SK-N-SH treated with all-trans-retinoic acid at 6 μM for 48 hours (cell line): Measurements from ENCODE around the gene CDC42EP5.
"Not testable (repeated sequence)": the region's sequence is repeated elsewhere in the genome, so short reads cannot be mapped to it uniquely, and the experiment has no call there.

Experiments
- ATAC-seq: fragments of 200-7000 bp; cut with Tn5 transposase; 3 replicates; pipeline ENCODE4 v1.9.1; 2020; ENCODE audit warnings: mild to moderate bottlenecking, moderate library complexity
- ARNTL ChIP-seq: fragments of 450-650 bp; formaldehyde crosslinking; IDR thresholded peaks from 2 replicates; pipeline ENCODE4 v1.5.0; 2020; ENCODE audit warnings: low read depth, mild to moderate bottlenecking, moderate library complexity, borderline replicate concordance
- BACH2 ChIP-seq: fragments of 250-450 bp; sonication (Bioruptor Pico); IDR thresholded peaks from 2 replicates; pipeline ENCODE4 v1.9.0; 2021; ENCODE audit warnings: mild to moderate bottlenecking, borderline replicate concordance
- CREB5 ChIP-seq: fragments of 250-450 bp; sonication (Bioruptor Pico); IDR thresholded peaks from 2 replicates; pipeline ENCODE4 v1.5.1; 2020; ENCODE audit warnings: low read depth, mild to moderate bottlenecking, moderate library complexity
- CSDC2 ChIP-seq: fragments of 250-450 bp; sonication (Bioruptor Pico); IDR thresholded peaks from 2 replicates; pipeline ENCODE4 v1.5.0; 2020; ENCODE audit warnings: mild to moderate bottlenecking, moderate library complexity
- GLIS3 ChIP-seq: fragments of 250-450 bp; sonication (Bioruptor Pico); IDR thresholded peaks from 2 replicates; pipeline ENCODE4 v1.5.0; 2020; ENCODE audit warnings: mild to moderate bottlenecking, moderate library complexity
- ISL1 ChIP-seq: fragments of 250-450 bp; sonication (Bioruptor Pico); IDR thresholded peaks from 2 replicates; pipeline ENCODE4 v2.1.2; 2022; ENCODE audit warnings: mild to moderate bottlenecking, moderate library complexity
- OSR1 ChIP-seq: fragments of 250-450 bp; sonication (Bioruptor Pico); IDR thresholded peaks from 2 replicates; pipeline ENCODE4 v1.8.0; 2022; ENCODE audit warnings: moderate library complexity, mild to moderate bottlenecking, inconsistent platforms
- PATZ1 ChIP-seq: fragments of 250-450 bp; sonication (Bioruptor Pico); IDR thresholded peaks from 2 replicates; pipeline ENCODE4 v1.8.0; 2020; ENCODE audit warnings: mild to moderate bottlenecking, moderate library complexity, borderline replicate concordance
- PPARA ChIP-seq: fragments of 250-450 bp; sonication (Bioruptor Pico); IDR thresholded peaks from 2 replicates; pipeline ENCODE4 v1.5.0; 2020; ENCODE audit warnings: mild to moderate bottlenecking, borderline replicate concordance
- RARB ChIP-seq: fragments of 250-450 bp; sonication (Bioruptor Pico); IDR thresholded peaks from 2 replicates; pipeline ENCODE4 v1.8.0; 2021; ENCODE audit warnings: mild to moderate bottlenecking, moderate library complexity
- SNAI2 ChIP-seq: fragments of 250-450 bp; sonication (Bioruptor Pico); IDR thresholded peaks from 2 replicates; pipeline ENCODE4 v1.5.0; 2020; ENCODE audit warnings: mild to moderate bottlenecking, moderate library complexity
- TCF4 ChIP-seq: fragments of 250-450 bp; sonication (Bioruptor Pico); IDR thresholded peaks from 2 replicates; pipeline ENCODE4 v1.8.0; 2021; ENCODE audit warnings: mild to moderate bottlenecking, moderate library complexity, borderline replicate concordance
- TOX ChIP-seq: fragments of 250-450 bp; sonication (Bioruptor Pico); IDR thresholded peaks from 2 replicates; pipeline ENCODE4 v1.8.0; 2021; ENCODE audit warnings: mild to moderate bottlenecking, moderate library complexity, borderline replicate concordance
- TSHZ2 ChIP-seq: fragments of 250-450 bp; sonication (Bioruptor Pico); IDR thresholded peaks from 2 replicates; pipeline ENCODE4 v1.5.0; 2020; ENCODE audit warnings: mild to moderate bottlenecking, moderate library complexity
- ZC3H10 ChIP-seq: fragments of 250-450 bp; sonication (Bioruptor Pico); IDR thresholded peaks from 2 replicates; pipeline ENCODE4 v1.5.1; 2021; ENCODE audit warnings: mild to moderate bottlenecking, moderate library complexity
- ZFP3 ChIP-seq: fragments of 250-450 bp; sonication (Bioruptor Pico); IDR thresholded peaks from 2 replicates; pipeline ENCODE4 v1.5.0; 2020; ENCODE audit warnings: mild to moderate bottlenecking, moderate library complexity
- ZFP30 ChIP-seq: fragments of 450-650 bp; formaldehyde crosslinking; IDR thresholded peaks from 2 replicates; pipeline ENCODE4 v1.5.0; 2022; ENCODE audit warnings: mild to moderate bottlenecking, moderate library complexity
- ZNF70 ChIP-seq: fragments of 450-650 bp; formaldehyde crosslinking; IDR thresholded peaks from 2 replicates; pipeline ENCODE4 v1.5.0; 2020; ENCODE audit warnings: mild to moderate bottlenecking, moderate library complexity
- ZNF8 ChIP-seq: fragments of 450-650 bp; formaldehyde crosslinking; IDR thresholded peaks from 2 replicates; pipeline ENCODE4 v1.5.0; 2020; ENCODE audit warnings: mild to moderate bottlenecking, moderate library complexity
- TF ChIP-seq, protein P1 (sequence below): fragments of 250-450 bp; sonication (Bioruptor Pico); IDR thresholded peaks from 2 replicates; pipeline ENCODE4 v1.8.0; 2021; ENCODE audit warnings: low read depth, mild to moderate bottlenecking, moderate library complexity, borderline replicate concordance
- TF ChIP-seq, protein P2 (sequence below): fragments of 250-450 bp; sonication (Bioruptor Pico); IDR thresholded peaks from 2 replicates; pipeline ENCODE4 v1.5.1; 2021; ENCODE audit warnings: mild to moderate bottlenecking, moderate library complexity

The CDC42EP5 gene

GRCh38 chr19:54502518-54503048 is 29.5 kb upstream of the CDC42EP5 start, which contains the start of gene LAIR2:
TSS of gene LAIR2 (plus strand) at chr19:54502831. CDS start at chr19:54502919, 88 bp downstream.
- no peak for ATAC-seq
- TF ChIP-seq ZFP3 (CRISPR knock-in tag) (no peak), ZC3H10 (CRISPR knock-in tag) (no peak), ARNTL (CRISPR knock-in tag) (no peak), OSR1 (CRISPR knock-in tag) (no peak), PPARA (CRISPR knock-in tag) (no peak), TSHZ2 (CRISPR knock-in tag) (no peak), TOX (CRISPR knock-in tag) (no peak), SNAI2 (CRISPR knock-in tag) (no peak), ISL1 (CRISPR knock-in tag) (no peak), ZNF8 (no peak), BACH2 (CRISPR knock-in tag) (no peak), GLIS3 (CRISPR knock-in tag) (no peak), ZFP30 (CRISPR knock-in tag) (no peak), ZNF70 (CRISPR knock-in tag) (no peak), PATZ1 (no peak), CSDC2 (CRISPR knock-in tag) (no peak), RARB (no peak), TCF4 (CRISPR knock-in tag) (no peak)
- TF ChIP-seq, protein P1, sequence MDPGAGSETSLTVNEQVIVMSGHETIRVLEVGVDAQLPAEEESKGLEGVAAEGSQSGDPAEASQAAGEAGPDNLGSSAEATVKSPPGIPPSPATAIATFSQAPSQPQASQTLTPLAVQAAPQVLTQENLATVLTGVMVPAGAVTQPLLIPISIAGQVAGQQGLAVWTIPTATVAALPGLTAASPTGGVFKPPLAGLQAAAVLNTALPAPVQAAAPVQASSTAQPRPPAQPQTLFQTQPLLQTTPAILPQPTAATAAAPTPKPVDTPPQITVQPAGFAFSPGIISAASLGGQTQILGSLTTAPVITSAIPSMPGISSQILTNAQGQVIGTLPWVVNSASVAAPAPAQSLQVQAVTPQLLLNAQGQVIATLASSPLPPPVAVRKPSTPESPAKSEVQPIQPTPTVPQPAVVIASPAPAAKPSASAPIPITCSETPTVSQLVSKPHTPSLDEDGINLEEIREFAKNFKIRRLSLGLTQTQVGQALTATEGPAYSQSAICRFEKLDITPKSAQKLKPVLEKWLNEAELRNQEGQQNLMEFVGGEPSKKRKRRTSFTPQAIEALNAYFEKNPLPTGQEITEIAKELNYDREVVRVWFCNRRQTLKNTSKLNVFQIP (CRISPR knock-in tag), result no peak

GRCh38 chr19:54498451-54498772 is 25.3 kb upstream of the CDC42EP5 start:
- not testable (repeated sequence) for ATAC-seq

DNA sequence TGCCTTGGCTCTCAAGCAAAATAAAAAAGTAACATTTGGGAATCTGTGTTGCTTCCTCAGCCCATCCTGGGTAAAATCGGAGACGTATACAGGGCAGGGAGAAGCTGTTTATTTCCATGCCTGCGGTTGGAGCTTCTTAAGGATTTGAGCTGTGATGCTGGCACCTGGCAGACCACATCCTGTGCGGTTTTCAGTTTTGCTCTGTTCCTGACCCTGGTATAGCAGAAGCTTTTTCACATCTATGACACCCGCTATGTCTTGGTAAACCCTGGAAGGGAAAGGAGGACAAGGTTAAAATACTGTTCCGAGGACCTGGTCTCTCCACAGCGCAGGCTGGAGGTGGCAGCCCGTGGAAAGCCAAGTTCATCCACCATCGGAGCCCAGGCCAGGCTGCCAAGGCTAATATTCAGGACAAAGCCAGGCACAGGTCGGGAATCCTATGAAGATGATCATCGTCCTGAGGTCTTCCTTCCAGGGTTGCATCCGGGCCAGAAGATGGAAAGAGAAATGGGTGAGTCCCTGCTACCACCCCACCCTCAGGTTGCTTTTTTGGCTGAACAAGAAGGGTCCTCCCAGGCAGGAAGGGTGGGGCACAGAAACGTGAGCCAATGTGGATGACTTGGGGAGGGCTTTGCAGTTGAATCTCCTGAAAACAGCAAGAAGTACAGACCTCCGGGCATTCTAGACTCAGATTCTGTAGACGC is 24.8 kb upstream of the CDC42EP5 start:
- not testable (repeated sequence) for ATAC-seq

GRCh38 chr19:54495284-54495683 is 22.2 kb upstream of the CDC42EP5 start:
- not testable (repeated sequence) for ATAC-seq

- ATAC-seq, result no peak
- TF ChIP-seq, protein P2, sequence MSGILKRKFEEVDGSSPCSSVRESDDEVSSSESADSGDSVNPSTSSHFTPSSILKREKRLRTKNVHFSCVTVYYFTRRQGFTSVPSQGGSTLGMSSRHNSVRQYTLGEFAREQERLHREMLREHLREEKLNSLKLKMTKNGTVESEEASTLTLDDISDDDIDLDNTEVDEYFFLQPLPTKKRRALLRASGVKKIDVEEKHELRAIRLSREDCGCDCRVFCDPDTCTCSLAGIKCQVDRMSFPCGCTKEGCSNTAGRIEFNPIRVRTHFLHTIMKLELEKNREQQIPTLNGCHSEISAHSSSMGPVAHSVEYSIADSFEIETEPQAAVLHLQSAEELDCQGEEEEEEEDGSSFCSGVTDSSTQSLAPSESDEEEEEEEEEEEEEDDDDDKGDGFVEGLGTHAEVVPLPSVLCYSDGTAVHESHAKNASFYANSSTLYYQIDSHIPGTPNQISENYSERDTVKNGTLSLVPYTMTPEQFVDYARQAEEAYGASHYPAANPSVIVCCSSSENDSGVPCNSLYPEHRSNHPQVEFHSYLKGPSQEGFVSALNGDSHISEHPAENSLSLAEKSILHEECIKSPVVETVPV (CRISPR knock-in tag), result no peak
- no peak for TF ChIP-seq ZNF8
- TF ChIP-seq ZFP30 (CRISPR knock-in tag), result no peak
- TF ChIP-seq TCF4 (CRISPR knock-in tag), result no peak
- TF ChIP-seq ARNTL (CRISPR knock-in tag), result no peak
- no peak for TF ChIP-seq CREB5 (CRISPR knock-in tag)
- no peak for TF ChIP-seq TOX (CRISPR knock-in tag)
- no peak for TF ChIP-seq CSDC2 (CRISPR knock-in tag)
- TF ChIP-seq PATZ1, result no peak
- no peak for TF ChIP-seq ZNF70 (CRISPR knock-in tag)
- no peak for TF ChIP-seq ISL1 (CRISPR knock-in tag)
- TF ChIP-seq ZC3H10 (CRISPR knock-in tag), result no peak
- no peak for TF ChIP-seq RARB
- TF ChIP-seq BACH2 (CRISPR knock-in tag), result no peak
These were observed 21.0 kb upstream of the CDC42EP5 start for GRCh38 chr19:54493967-54494585.

- ATAC-seq, result not testable (repeated sequence)
These were observed 20.0 kb upstream of the CDC42EP5 start for GRCh38 chr19:54493056-54493455.
